LoVo (cell line): ENCODE results near the gene C10orf90.
"Not testable (repeated sequence)": the region's sequence is repeated elsewhere in the genome, so short reads cannot be mapped to it uniquely, and the experiment has no call there.

Source experiments
- DNase-seq: peaks from one replicate; pipeline ENCODE4 v3.0.0-alpha.2; 2016; ENCODE audit warnings: low spot score

C10orf90 gene

DNA sequence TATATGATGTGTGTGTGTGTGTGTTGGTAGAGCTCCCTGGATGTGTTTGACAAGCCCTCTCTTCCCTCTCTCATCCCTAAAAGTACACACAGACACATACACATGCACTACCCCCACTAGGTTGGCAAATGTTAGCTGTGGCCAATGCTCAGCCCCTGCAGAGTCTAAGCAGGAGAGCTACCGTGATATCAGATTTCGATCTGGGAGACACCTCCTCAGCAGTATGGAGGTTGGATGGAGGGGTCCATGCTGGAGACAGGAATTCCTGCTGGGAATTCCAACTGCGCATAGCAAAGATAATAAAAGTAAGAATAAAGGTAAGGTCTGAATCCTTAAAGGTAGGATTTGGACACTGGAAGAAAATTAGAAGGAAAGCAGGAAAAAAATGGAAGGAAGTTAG lies 85.7 kb downstream of the C10orf90 start:
- DNase-seq: no peak

DNA sequence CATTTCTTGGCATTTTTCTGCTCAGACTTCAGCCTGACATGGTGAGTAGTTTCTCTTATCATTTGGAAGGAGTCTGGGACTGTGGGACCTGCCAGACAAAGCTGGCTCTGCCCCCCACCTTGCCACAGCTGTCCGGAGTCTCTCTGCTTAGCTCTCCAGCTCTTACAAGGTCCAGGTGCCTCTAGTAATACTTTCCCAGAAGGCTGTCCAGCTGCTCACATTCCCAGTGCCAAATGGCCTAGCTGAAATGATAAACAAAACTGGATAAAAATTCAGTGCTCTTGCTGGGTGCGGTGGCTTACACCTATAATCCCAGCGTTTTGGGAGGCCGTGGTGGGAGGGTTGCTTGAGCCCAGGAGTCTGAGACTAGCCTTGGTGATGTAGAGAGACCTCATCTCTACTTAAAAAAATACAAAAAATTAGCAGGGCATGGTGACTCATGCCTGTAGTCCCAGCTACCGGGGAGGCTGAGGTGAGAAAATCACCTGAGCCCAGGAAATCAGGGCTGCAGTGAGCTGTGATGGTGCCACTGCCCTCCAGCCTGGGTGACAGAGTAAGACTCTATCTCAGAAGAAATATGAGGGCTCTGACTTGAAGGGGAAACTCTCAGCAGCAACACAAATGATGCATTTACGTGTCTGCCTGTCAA lies 86.8 kb downstream of the C10orf90 start:
- no peak for DNase-seq

DNA sequence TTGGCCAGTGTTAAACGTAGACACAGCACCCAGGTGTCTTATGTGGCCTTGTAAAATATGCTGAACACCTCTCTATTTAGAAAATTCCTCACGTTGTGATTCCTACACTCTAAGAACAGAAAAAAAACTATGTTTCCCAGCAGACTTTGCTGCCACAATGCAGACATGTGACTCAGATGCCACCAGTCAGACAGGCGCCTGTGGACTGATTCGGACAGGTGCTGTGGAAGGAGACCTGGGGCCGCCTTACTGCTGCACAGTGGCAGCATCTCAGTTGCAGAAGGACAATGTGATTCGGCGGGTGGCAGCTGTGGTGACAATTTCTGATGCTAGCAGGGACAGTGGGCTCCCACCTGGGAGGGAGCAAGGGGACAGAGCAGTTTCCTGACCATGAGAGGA lies 88.8 kb downstream of the C10orf90 start:
- DNase-seq: no peak

DNA sequence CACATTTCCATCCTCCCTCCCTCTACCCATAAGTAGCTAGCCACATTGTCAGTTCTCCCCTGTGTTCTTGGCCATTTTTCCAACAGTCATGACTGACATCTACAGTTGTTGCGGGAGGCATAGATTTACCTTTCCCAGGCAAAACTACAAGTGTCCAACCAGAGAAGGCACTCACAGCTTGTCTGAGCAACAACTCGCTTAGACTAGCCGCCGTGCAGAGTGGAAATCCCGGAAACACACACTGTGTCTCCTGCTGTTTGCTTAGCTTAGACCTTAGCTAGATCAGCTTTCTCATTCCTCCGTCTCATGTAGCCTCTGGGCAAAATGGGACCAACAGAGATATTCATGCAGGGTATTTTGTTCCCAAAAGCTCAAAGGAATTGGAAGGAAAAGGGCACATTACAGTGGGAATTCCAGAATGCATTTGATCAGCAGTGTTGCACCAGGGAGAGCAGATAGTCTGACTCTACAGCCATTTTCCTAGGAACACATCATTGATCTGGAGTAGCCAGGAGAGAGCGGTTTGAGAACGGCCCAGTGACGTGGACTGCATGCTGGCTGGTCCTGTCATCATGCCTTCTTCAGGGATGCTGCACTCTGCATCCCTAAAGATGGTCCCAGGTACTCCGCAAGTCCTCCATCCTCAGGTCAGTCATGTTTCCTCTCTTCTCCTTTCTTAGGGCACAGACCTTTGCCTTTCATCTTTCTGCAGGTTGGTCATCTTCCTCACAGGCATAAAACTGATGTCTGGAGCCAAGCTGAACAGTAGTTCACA lies 89.4 kb downstream of the C10orf90 start:
- DNase-seq: no peak

DNA sequence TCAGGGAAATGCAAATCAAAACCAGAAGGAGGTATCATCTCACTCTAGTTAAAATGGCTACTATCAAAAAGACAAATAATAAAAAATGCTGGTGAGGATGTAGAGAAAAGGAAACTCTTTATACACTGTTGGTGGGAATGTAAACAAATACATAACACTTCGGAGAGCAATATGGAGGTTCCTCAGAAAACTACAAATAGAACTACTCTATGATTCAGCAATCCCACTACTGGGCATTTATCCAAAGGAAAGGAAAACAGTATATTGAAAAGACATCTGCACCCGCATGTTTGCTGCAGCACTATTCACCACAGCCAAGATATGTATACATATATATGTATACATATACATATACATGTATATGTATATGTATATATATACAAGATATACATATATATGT lies 94.2 kb downstream of the C10orf90 start:
- DNase-seq: no peak

GRCh38 chr10:126570621-126571602 lies 99.6 kb downstream of the C10orf90 start:
- no peak for DNase-seq

DNA sequence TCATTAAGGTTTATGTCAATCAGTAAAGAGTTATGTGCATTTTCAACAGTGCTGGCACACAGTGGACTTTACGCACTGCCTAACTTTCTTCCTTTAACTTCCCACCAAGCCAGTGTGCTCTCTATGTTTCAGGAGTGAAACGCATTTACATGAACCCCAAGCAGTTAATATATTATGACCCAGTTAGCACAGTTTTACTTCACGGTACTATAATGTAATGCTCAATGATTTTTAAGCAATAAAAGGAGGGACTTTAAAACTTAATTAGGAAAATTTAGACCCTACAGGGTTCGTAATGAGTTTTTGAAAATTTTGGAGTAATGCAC lies 100.3 kb downstream of the C10orf90 start:
- DNase-seq: no peak

- no peak for DNase-seq
These were observed 100.8 kb downstream of the C10orf90 start for GRCh38 chr10:126569513-126570244.

DNA sequence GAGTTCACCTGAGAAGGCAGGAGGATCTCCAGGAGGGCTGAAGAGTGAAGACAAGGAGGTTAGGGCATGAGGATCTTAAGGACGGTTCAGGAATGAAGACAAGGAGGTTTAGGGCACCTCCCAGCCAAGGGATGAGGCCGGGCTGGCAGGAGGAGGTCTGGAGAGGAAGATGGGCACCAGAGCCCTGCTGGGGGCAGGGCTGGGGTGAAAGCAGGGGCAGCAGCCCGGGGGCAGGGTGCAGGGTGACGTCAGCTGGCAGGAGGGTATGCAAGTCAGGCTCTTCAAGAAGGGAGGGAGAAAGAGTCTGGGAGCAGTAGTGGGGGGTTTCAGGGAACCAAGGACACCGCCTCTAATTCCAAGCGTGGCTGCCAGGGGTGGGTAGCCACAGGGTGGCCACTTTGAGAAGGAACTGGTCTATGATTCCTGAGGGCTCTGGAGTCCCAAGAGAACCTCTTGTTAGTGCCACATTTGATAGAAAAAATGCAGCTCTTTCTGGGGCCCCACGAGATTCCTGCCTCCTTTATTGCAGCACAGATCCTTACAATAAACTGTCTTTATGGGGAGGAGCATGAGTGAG lies 101.6 kb downstream of the C10orf90 start:
- no peak for DNase-seq

GRCh38 chr10:126565871-126566270 lies 104.6 kb downstream of the C10orf90 start:
- no peak for DNase-seq

DNA sequence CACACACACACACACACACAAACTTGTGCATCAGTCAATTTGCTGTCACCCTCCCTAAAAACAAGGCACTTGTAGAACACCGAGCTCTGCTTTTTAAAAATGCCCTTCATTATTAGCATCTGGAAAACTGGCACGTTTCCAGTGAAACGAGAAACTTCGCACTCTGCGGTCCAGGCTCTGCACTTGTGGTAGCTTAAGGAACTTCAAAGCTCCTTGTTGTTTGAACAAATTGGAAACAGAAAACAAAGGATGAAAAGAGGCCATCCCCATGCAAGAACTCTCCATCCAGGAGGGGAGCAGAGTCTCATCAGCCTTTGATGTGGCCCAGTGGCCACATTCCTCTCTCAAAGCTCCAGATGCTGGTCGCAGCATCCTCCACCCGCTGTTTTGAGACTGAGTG lies 105.1 kb downstream of the C10orf90 start:
- no peak for DNase-seq

DNA sequence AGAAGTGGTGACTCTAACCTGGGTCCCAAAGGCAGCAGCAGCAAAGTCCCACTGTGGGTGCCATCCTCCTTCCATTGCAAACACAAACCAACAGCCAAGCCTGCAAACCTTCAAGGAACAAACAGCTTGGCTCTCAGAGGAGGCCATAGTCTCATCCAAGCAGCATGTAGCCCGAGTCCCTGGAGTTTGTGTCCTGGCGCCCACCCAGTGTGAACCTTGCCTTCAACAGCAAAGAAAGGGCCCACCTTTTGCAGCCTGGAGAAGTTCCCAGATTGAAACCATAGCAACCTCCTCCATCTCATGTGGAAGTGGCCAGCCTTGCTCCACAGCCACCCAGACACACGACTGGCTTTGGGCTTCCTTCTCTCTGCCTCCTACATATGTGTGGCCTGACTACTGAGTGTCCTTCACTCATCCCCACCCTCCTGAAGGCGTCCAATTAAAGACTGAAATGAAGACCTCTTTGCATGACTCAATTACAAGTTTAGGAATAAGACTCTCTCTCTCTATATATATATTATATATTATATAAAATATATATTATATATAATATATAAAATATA lies 106.1 kb downstream of the C10orf90 start:
- no peak for DNase-seq

DNA sequence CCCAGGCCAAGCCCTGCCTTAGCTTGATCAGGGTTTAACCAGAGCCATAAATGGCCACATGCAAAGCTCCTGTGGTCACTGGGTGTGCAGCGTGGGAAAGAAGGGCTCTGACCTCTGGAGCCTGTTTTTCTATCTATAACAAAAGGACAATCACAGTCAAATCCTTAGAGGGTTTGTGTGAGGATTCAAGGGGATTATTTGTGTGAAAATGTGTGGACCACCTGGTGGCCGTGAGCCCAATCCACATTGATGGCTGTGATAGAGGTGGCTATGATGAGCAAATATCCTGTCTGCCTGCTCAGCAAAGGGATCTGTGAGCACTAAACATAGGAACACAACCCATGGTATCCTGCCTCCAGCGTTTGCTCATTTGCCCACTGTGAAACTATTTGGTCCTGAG lies 107.1 kb downstream of the C10orf90 start:
- no peak for DNase-seq

- DNase-seq: no peak
These were observed 108.4 kb downstream of the C10orf90 start for GRCh38 chr10:126561921-126562680.

DNA sequence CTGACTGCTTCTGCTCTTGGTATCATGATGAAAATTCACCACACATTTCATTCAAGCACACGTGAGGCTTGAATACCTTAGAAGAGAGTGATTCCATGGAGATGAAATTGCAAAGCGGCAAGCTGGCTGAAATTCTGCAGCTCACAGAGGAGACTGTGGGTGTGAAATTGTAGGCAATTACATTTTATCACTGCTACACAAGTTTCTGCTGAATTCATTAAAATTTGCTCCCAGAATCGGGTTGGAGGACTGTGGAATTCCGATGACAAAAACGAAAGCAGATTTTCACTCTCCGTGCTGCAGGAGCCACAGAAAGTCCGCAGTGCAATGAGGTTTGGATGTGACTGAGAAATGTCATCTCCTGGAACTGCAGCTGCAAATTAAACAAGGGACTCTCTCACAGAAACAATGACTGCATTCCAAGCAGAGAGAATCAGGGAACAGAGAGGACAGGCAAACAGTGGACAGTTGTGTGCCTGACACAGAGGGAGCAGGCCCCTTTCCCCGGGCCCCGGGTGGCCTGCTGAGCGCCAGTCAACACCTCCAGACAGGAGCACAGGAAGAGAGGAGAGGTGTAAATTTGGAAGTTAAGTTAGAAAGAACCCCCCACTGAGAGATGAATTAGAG lies 109.1 kb downstream of the C10orf90 start:
- no peak for DNase-seq

DNA sequence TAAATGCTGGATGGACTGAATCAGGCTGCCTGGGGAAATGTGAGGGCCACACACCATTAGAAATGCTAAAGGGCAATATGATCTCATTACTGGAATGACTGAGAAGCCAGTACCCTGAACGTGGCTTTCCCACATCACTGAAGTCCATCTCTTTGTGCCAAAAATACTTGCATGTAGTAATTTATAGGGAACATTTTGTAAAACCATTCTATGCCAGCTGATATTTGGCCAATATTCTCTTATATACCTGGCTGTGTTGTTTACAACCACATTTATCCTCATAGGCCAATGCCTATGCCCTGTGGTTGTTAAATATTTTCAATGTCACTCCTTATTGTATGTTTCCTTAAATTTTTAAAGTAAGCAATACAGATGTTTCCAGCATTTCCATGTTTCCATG lies 111.6 kb downstream of the C10orf90 start:
- DNase-seq: no peak

DNA sequence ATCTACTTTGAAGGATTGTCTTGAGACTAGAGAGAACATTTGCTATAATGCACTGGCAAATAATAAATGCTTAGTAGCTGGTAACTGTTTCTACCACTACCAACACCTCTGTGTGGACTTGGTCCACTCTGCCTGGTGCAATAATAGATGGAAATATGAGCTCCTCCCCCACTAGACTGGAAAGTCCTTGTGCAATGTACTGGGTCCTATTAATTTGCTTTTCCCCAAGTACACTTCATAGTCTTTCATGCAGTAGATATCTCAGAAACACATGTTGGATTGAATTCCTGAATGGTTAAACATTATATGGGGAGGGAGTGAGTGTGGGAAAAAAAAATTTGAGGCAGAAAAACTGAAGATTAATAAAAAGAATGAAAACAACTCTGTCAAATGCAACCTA lies 119.3 kb downstream of the C10orf90 start:
- DNase-seq: no peak

DNA sequence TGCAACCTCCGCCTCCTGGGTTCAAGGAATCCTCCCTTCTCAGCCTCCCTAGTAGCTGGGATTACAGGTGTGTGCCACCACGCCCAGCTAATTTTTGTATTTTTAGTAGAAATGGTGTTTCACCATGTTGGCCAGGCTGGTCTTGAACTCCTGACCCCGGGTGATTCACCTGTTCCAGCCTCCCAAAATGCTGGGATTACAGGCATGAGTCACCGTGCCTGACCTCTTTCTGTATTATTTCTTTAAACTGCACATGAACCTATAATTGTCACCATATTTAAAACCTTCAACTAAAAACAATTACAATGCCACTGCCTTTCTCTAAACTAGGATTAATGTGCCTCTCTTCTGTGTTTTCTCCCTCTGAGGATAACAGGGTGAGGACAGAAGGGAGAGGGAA lies 119.9 kb downstream of the C10orf90 start:
- DNase-seq: not testable (repeated sequence)

DNA sequence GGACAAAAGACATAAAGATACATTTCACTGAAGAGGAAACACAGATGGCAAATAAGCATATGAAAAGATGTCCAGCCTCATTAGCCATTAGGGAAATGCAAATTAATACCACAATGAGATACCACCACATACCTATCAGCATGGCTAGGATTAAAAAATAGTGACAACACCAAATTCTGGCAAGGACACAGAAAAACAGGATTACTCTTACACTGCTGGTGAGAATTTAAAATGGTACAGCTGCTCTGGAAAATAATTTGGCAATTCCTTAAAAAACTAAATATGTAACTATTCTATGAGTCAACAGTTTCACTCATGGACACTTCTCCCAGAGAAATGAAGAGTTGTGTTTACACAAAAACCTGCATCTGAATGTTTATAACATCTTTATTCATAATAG lies 121.1 kb downstream of the C10orf90 start:
- DNase-seq: no peak

DNA sequence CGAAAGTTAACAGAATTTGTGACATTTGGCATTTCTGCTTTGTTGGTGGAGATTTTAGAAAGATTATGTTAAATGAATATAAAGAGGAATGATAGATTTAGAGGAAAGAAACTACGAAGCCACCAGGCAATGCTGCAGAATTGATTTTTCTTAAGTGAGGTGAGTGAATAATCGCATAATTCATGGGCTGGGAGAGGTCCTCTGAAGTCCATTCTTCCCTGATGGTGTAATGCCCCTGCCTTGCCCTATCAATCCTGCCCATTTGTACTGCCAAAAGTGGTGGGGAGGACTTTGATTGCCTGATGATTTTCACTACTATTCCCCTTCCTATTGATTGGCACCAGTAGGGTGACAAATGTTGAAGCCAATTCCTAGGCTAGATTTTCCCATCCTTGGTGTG lies 125.9 kb downstream of the C10orf90 start:
- no peak for DNase-seq
